CD1c-positive myeloid dendritic cell (primary cell): ENCODE measurements around the gene TMEM270.
"Not testable (repeated sequence)": the region's sequence is repeated elsewhere in the genome, so short reads cannot be mapped to it uniquely, and the experiment has no call there.

Experiments used
- DNase-seq: peaks from one replicate; pipeline ENCODE4 v3.0.0-alpha.2; 2016; ENCODE audit errors: extremely low spot score

The TMEM270 gene

GRCh38 chr7:73832806-73833205 is 28.2 kb upstream of the TMEM270 start:
- no peak for DNase-seq

GRCh38 chr7:73833251-73833919 is 27.6 kb upstream of the TMEM270 start:
- no peak for DNase-seq

GRCh38 chr7:73834626-73835191 is 26.2 kb upstream of the TMEM270 start:
- no peak for DNase-seq

GRCh38 chr7:73837167-73837566 is 23.8 kb upstream of the TMEM270 start:
- not testable (repeated sequence) for DNase-seq

- no peak for DNase-seq
Measured at GRCh38 chr7:73838642-73839041, 22.3 kb upstream of the TMEM270 start.

GRCh38 chr7:73839290-73839689 is 21.7 kb upstream of the TMEM270 start:
- no peak for DNase-seq

GRCh38 chr7:73839743-73840714 is 20.9 kb upstream of the TMEM270 start:
- DNase-seq: no peak

GRCh38 chr7:73840715-73841379 is 20.1 kb upstream of the TMEM270 start:
- DNase-seq: no peak

GRCh38 chr7:73841689-73842066 is 19.3 kb upstream of the TMEM270 start:
- no peak for DNase-seq

- DNase-seq: peak; percentile 96
Measured at GRCh38 chr7:73842067-73842976, 18.6 kb upstream of the TMEM270 start, which contains the start of gene METTL27. Gene METTL27, minus strand, starts transcription at chr7:73842516. Its CDS starts 376 bp downstream, at chr7:73842140.

- DNase-seq: no peak
Measured at GRCh38 chr7:73844131-73844547, 16.8 kb upstream of the TMEM270 start.

GRCh38 chr7:73844848-73845460 is 16.0 kb upstream of the TMEM270 start:
- no peak for DNase-seq

- DNase-seq: peak; percentile 76
Measured at GRCh38 chr7:73845701-73846195, 15.2 kb upstream of the TMEM270 start.

GRCh38 chr7:73847941-73848723 is 12.8 kb upstream of the TMEM270 start:
- DNase-seq: no peak

- DNase-seq: peak; percentile 48
Measured at GRCh38 chr7:73850781-73851207, 10.2 kb upstream of the TMEM270 start.

- DNase-seq: peak; percentile 67
Measured at GRCh38 chr7:73851410-73852338, 9.3 kb upstream of the TMEM270 start.

- no peak for DNase-seq
Measured at GRCh38 chr7:73852500-73852899, 8.5 kb upstream of the TMEM270 start.

- DNase-seq: no peak
Measured at GRCh38 chr7:73856941-73857340, 4.0 kb upstream of the TMEM270 start.
